HL-60/S4 treated with phorbol 12-myristate 13-acetate at 8.2 ng/mL for 4 days and 3 days (cell line): ENCODE results near the gene F2RL3.

ENCODE experiments used
- in situ Hi-C: fragments of 300-500 bp; cut with MboI; formaldehyde crosslinking; loops from 2 replicates; pipeline ENCODE4 v1.15.0; 2022; ENCODE audit warnings: low sequenced_read_pairs

Gene F2RL3

DNA sequence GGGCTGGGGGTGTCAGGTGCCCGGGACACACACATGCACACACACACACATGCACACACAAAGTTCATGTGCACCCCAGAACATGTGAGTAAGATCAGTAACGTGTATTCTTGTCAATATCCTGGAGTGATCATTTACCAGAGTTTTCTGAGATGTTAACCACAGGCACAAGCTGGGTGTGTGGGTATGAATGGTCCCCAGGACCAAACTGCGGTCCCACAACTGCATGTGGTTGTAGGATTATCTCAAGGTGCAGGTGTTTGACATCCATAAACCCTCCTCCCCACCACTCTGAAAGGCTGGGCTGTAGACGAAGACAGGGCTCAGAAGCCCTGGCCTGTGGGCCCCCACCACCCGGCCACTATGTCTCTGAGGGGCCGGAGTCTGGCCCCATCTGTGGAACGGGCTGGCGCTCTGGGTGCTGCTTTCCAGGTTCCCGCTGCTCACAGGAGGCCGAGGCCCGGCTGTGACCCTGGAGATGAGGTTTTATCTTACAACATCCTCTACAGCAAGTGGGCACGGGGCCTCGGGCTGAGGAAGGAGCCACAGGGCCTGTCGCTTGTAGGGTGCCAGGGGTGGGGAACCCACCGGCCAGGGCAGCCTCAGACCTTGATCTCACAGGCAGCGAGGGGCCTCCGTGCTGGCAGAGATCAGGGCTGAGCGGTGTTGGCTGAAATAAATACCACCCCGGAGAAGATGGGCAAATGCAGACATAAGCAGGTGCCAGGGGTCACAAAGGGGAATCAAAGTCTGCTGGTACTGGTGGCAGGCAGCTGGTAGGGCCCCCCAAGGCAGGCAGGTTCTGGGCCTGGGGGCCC lies 4.3 kb downstream of the F2RL3 start:
- in situ Hi-C loops, result no loop called here

DNA sequence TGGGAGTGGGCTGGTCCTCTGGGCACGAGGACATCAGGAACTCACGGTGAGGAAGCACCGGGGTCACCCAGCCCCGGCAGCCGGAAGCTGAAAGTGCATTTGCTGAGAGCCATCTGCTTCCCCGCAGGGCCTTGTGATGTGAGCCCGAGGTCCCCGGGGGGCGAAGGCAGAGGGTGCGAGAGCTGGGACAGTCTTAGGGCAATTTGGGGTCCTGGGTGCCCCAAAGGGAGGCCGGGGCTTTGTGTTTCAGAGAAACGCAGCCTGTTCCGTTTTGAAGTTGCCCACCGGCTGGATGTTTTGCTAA lies 4.8 kb downstream of the F2RL3 start:
- in situ Hi-C loops, result no loop called here

DNA sequence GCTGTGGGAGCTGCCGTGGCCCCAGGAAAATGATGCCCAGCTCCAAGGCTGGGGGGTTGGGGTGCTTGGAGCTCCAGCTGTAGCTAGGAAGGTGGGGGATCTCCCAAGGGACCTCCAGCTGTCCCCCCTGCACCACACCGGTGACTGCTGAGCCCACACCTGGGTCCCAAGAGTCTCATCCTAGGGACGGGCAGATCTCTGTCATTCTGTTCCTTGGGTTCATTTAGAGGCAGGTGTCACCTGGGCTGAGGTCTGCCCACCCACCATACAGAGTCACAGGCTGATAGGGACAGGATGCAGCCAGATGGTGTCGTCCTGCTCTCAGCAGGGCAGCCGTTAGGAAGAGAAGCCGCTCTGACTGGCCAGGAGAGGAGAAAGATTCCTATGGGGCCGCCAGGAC lies 5.3 kb downstream of the F2RL3 start:
- in situ Hi-C loops, result no loop called here

DNA sequence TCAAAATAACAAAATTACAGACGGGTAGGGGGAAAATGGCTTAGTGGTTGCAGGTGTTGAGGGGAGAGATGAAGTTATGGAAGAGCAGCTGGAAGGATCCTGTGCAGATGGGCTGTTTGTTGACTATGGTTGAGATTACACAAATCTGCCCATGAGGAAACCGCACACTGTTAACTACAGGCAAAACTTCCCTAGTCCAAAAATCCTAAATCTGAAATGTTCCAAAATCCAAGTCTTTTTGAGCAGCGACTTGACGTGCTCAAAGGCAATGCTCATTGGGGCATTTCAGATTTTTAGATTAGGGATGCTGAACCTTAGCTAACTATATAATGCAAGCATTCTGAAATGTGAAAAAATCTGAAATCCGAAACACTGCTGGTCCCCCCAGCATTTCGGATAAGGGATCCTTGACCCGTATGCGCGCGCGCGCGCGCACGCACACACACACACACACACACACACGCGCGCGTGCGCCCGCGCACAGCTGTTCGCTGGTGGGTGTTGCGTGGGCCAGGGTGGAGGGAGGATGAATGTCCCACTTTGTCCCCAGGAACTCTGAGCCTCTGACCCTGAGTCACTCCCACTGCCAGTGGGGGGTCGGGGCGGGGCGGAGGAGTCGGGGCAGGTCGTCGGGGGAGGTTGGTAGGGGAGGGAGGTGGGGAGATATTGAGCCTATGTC lies 6.8 kb downstream of the F2RL3 start:
- in situ Hi-C loops, result no loop called here

DNA sequence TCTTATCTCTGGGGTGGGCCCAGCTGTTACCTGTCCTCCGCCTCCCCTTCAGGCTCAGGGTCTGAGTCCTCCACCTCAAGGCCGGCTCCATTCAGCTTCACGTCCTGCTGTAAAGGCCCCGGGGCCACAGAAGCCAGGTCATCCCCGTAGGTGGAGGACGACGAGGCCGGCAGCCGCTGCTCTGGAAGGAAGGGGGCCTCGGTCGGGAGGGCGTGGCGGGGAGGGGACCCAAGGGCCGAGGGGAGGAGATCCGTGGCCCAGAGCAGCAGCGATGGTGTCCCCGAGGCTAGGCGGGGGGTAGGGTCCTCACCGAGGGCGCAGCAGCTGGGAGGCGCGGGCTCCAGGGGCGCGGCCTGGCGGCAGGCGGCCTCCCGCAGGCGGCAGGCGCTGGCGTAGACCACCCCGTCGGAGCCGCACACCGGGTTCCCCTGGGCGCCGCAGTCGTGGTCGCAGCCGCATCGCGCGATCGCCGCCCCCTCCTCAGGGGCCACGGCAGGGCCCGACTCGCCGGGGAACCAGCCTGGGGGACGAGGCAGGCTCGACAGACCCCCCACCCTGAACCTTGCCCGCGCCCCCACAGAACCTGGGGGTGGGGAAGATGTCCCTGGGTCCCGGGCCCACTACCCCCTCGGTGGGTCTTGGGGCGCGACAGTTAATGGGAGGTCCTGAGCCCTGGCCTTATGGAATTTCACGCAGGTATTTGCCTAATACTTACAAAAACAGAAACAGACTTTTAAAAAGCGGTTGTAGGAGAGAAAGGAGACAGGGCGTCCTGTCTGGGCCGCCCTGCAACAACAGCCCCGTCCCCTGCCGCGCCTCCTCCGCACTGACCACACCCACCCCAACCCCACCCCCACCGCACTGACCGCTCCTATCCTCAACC lies 7.6 kb downstream of the F2RL3 start:
- in situ Hi-C loops, result no loop called here

DNA sequence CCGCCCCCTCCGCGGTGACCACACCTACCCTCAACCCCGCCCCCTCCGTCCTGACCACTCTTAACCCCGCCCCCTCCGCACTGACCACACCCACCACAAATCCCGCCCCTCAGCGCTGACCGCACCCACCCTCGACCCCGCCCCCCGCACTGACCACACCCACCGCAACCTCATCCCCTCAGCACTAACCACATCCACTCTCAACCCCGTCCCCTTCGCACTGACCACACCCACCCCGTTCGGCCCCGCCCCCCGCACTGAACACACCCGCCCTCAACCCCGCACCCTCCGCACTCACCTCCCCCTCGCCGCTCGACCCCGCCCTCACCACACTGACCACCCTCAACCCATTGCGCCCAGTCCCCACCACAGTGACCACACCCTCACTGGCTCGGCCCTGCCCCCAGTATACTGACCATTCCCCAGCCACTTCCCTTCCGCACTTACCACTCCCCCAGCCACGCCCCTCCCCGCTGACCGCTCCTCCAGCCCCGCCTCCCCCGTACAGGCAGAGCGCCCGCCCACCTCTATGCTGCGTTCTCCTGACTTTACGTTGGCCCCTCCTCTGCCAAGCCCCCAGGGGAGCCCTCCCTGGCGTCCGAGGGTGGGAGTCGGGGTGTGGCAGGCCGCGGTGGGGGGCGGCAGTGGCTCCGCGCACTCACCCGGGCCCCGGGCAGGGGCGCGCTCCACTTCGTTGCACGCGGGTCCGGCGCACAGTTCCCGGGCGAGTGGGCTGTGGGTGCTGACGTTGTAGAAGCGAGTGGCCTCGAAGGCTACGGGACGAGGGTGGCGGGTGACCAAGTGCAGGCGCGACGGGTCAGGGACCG lies 8.4 kb downstream of the F2RL3 start:
- in situ Hi-C loops, result no loop called here

DNA sequence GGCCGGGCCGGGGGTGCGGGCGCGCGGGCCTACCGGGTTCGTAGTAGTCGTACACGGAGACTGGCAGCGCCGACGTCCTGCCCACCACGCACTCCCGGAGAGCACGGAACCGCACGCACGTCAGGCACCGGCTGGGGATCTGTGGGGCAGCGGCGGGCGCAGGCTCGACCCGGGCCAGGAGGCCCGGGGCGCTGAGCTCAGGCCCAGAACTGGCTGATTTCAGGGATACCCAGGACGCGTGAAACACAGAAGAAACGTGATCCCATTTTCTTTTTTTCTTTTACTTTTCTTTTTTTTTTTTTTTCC lies 9.0 kb downstream of the F2RL3 start:
- in situ Hi-C loops, result no loop called here

DNA sequence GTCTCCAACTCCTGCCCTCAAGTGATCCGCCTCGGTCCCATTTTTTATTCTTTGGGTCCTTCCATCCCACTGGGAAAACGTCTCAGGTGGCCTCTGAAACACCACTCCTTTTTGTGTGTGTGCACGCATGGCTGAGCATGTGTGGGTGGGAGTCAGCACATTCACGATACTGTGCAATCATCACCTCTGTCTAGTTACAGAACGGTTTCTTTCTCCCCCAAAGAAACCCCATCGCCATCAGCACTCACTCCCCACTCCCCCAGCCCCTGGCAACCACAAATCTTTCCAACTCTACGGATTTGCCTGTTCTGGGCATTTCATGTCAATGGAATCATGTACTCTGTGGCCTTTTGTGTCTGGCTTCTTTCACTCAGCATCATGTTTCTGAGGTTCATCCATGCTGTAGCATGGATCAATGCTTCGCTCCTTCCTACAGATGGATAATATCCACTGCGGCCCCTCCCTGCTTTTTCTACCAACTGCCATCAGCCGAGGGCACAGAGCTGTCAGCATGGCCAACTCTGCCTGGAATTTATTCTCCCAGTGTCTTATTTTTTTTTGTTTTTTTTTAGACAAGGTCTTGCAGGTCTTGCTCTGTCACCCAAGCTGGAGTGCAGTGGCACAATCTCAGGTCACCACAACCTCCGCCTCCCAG lies 9.7 kb downstream of the F2RL3 start:
- in situ Hi-C loops, result no loop called here

DNA sequence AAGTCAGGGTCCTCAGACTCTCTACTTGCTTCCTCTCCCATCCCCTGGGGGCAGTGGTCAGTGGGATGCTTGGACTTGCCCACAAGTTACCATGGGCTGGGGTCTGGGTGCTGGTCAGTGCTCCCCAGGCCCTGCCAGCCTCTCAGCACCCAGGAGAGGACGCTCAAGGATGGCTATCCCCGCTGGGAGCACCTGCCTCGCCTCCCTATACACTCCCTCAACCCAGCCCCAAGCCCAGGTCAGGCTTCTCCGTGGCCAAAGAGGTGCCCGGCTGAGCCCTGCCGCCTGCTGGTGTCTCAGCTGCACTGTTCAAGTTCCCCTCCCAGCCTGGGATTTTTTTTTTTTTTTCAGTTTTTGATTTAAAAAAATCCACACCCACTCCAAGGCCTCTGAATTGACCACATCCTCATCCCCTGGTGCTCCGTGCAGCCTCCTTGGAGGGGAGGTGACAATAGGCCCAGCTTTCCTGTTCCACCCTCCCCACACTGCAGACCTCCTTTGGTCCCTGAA lies 10.8 kb downstream of the F2RL3 start:
- in situ Hi-C loops, result no loop called here

DNA sequence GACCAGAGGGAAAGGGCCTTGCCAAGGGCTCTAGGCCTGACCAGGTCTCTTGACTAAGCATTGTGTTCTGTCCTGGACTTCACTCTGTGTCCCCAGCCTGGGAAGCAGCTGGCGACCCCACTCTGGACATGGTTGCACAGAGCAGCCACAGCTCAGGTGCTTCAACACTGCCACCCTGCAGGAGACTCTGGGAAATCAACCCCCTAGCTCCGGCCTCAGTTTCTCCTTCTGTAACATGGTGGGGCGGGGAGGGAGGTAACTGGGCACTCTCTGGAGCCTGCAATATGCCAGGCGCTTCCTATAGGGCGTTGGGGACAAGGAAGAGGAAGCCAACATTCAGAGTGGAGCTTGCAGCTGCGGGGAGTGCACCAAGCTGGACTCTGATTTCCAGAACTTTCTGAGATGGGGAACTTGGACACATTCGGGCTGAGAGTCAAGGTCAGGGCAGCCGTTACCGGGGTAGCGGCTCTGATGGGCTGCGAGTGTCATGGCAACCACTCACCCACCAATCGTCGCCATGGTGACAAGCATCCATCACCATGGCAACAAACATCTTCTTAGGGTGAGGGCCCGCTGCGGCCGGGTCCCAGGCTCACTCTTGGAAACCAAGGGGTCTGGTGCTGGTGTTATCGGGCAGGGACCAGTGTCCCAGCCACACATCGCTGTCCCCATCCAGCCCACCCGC lies 12.8 kb downstream of the F2RL3 start:
- in situ Hi-C loops, result no loop called here

DNA sequence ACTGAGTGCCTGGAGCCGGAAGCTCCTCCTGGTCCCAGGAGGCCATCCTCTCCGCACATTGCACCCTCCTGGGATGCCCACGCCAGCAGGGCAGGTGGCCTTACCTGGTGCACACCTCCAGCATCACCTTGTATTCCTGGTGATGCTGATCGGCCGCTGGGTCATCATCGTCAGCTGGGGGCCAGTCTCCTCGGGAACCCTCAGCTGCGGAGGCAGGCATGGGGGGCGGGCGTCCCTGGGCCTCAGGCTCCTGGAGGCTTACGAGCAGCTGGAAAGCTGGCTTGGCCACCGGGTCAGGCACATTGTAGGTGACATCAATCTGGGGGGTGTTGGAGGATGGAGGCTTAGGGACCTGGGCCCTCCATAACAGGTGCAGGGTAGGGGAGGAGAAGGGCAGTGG lies 13.7 kb downstream of the F2RL3 start:
- in situ Hi-C loops, result no loop called here

DNA sequence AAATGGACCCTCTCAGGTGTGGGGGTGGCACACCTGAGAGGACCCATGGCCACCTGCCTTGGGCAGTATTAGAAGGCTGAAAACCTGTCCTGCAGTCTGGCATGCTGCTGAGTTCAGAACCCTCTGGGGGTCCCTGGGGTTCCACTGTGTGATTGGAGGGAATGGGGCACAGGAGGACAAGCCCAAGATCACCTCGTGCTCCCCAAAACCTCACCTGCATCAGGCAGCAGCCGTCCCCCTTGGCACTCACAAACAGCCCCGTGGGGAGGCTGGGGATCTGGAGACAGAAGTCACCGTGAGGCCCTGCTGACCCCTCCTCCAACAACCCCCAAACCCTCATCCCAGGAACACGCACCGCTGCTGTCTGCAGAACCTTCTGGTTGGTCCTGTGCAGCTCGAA lies 14.5 kb downstream of the F2RL3 start:
- in situ Hi-C loops, result no loop called here

DNA sequence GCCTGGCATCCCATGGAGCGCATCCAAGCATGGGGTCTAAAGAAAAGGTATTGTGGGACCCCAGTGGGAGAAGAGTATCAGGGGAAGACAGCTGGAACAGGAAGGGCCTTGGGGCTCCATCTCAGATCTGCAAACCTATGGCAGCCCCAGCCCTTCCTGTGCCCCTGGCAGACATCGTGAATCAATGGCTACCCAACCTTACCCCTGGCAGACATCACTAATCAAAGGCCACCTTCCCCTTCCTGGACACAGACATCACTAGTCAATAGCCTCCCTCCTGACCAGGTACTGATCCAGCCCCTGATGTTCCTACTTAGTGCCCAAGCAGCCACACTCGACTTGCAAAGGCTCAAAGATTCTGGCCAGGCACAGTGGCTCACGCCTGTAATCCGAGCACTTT lies 15.8 kb downstream of the F2RL3 start:
- in situ Hi-C loops, result no loop called here

DNA sequence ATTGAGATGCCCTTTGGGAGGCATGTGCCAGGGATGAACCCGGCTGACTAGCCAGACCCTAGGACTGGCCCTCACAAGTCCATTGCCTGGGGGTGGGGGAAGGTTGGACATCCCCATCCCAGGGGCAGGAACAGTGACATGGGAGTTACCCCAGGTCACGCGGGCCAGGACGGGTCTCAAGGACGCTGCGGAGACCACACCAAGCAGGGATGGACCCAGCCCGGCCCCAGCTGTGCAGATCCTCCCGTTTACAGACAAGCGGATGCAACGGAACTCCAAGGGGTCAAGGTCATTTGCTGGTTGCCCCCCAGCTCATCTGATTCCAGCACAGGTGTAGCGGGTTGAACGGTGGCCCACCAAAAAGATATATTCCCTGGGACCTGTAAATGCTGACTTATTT lies 20.0 kb downstream of the F2RL3 start:
- in situ Hi-C loops, result no loop called here

DNA sequence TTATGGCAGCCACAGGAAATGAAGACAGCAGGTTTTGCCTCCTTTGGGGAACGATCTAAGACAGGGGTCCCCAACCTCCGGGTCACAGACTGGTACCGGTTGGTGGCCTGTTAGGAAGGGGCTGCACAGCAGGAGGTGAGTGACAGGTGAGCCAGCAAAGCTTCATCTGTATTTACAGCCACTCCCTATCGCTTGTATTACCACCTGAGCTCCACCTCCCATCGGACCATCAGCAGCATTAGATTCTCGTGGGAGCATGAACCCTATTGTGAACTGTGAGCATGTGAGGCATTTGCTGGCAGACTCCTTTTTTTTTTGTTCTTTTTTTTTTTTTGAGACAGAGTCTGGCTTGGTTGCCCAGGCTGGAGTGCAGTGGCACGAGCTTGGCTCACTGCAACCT lies 22.2 kb downstream of the F2RL3 start:
- in situ Hi-C loops, result no loop called here

DNA sequence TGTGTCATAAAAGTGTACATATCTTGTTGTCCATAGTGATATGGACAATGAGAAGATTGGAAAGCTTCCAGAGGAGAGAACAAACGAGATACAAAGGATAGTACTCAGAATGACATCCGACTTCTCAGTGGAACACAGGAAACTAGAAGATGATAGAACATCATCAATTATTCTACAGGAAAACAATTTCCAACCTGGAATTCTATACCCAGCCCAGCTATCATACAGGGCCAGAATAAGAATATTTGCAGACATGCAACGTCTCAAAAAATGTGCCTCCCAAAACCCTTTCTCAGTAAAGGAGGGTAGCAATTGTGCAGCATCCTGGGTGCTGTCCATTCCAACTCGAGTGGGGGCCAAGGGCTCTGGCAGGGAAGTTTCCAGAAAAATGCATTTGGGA lies 24.0 kb downstream of the F2RL3 start:
- in situ Hi-C loops, result no loop called here

DNA sequence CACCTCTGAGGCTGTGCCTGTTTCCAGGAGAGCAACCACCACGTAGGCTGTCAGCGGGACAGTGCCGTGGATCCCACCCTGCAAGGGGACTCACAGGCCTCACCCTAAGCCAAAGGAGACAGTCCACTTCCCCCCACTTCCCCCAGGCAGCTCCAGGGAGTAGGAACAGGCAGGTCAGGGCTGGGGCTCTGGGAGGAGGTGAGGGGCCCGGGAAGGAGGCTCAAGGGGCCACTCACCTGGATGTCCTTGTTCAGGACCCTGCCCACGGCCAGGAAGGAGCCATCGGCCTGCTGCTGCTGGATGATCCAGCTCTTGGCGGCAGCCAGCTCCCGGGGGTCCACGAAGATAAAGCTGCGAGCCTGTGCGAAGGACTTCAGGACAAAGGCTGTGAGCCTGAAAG lies 25.6 kb downstream of the F2RL3 start:
- in situ Hi-C loops, result no loop called here

DNA sequence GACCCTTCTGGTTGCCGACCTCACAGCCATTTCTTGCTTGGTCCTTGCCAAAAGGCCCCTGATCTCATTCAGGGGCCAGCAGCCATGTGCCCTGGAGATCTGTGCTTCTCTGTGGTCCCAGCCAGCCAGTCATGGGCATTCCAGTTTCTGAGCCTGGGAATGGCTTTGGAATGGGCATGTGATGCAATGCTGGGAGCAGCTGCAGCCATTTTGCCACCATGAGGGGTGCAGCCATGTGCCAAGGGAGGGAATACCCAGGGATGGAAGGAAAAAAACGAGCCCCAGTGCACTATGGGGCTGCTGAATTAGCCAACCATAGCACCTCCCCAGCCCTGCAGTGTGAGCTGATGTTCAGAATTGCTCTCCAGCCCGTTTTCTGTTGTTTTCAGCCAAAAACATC lies 26.3 kb downstream of the F2RL3 start:
- in situ Hi-C loops, result no loop called here

DNA sequence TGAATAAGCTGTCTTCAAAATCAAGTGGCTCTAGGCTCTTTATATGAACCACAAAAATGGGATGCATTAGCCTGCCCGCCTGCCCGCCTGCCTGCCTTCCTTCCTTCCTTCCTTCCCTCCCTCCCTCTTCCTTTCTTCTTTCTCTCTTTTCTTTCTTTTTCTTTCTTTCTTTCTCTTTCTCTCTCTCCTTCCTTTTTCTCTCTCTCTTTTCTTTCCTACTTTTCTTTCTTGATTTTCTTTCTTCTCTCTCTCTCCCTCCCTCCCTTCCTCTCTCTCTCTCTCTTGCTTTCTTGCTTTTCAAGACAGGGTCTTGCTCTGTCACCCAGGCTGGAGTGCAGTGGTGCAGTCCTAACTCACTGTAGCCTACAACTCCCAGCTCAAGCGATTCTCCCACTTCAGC lies 26.9 kb downstream of the F2RL3 start:
- in situ Hi-C loops, result no loop called here

DNA sequence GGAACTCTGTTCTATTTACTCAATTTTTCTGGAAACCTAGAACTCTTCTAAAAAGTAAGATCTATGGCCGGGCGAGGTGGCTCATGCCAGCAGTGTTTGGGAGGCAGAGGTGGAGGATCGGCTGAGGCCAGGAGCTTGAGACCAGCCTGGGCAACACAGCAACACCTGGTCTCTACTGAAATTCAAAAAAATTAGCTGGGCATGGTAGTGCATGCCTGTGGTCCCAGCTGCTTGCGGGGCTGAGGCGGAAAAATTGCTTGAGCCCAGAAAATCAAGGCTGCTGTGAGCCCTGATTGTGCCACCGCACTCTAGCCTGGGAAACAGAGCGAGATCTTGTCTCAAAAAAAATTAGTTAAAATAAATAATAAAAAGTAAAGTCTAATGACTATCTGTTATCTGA lies 28.6 kb downstream of the F2RL3 start:
- in situ Hi-C loops, result no loop called here
